Trophoblast cell (in vitro differentiated cells and primary cell): ENCODE measurements around the gene RSRP1.
"Not testable (repeated sequence)": the region's sequence is repeated elsewhere in the genome, so short reads cannot be mapped to it uniquely, and the experiment has no call there.

ENCODE experiments used
- DNase-seq, 2 donors: peaks; one replicate each; pipeline ENCODE4 v3.0.0-alpha.2; 2016
- H2AFZ ChIP-seq: 2 replicates; pipeline ENCODE4 v1.6.1; 2013; ENCODE audit warnings: low read length, moderate library complexity, mild to moderate bottlenecking; ENCODE audit not compliant: insufficient read depth, poor library complexity
- H2AK5ac ChIP-seq: 2 replicates; pipeline ENCODE4 v1.6.1; 2013; ENCODE audit warnings: mild to moderate bottlenecking, low read length
- H2BK120ac ChIP-seq: 2 replicates; pipeline ENCODE4 v1.6.1; 2013; ENCODE audit warnings: low read length, mild to moderate bottlenecking, moderate library complexity; ENCODE audit not compliant: insufficient read depth, poor library complexity
- H2BK12ac ChIP-seq: 2 replicates; pipeline ENCODE4 v1.6.1; 2013; ENCODE audit warnings: mild to moderate bottlenecking, low read length, moderate library complexity
- H2BK5ac ChIP-seq: 2 replicates; pipeline ENCODE4 v1.6.1; 2013; ENCODE audit warnings: low read length, low read depth, moderate library complexity, mild to moderate bottlenecking; ENCODE audit not compliant: poor library complexity
- H3K14ac ChIP-seq: 2 replicates; pipeline ENCODE4 v1.6.1; 2013; ENCODE audit warnings: mild to moderate bottlenecking, low read length
- H3K18ac ChIP-seq: 2 replicates; pipeline ENCODE4 v1.6.1; 2013; ENCODE audit warnings: mild to moderate bottlenecking, low read length
- H3K23ac ChIP-seq: 2 replicates; pipeline ENCODE4 v1.6.1; 2013; ENCODE audit warnings: low read length
- H3K27ac ChIP-seq: 2 replicates; pipeline ENCODE4 v1.5.1; 2013; ENCODE audit warnings: low read depth, mild to moderate bottlenecking, inconsistent platforms, low read length, moderate library complexity
- H3K27me3 ChIP-seq: 2 replicates; pipeline ENCODE4 v1.6.1; 2013; ENCODE audit warnings: inconsistent platforms, mild to moderate bottlenecking, low read length, moderate library complexity; ENCODE audit not compliant: insufficient read depth
- H3K36me3 ChIP-seq, 2 experiments: 1 replicate in 1 of 2; 2 replicates in 1 of 2; pipeline ENCODE4 v1.6.1; 2013; ENCODE audit warnings: low read length in 2 of 2, mild to moderate bottlenecking in 2 of 2, moderate library complexity in 1 of 2; ENCODE audit not compliant: insufficient read depth in 2 of 2, control insufficient read depth in 1 of 2
- H3K4ac ChIP-seq: 2 replicates; pipeline ENCODE4 v1.6.1; 2013; ENCODE audit warnings: low read depth, mild to moderate bottlenecking, low read length, moderate library complexity
- H3K4me1 ChIP-seq, 2 experiments: 1 replicate in 1 of 2; 2 replicates in 1 of 2; pipeline ENCODE4 v1.6.1; 2013; ENCODE audit warnings: low read length in 2 of 2, mild to moderate bottlenecking in 2 of 2, moderate library complexity in 1 of 2; ENCODE audit not compliant: insufficient read depth in 2 of 2, control insufficient read depth in 1 of 2
- H3K4me2 ChIP-seq: 2 replicates; pipeline ENCODE4 v1.6.1; 2013; ENCODE audit warnings: inconsistent platforms, mild to moderate bottlenecking, low read length, moderate library complexity
- H3K4me3 ChIP-seq: 2 replicates; pipeline ENCODE4 v1.5.1; 2013; ENCODE audit warnings: mild to moderate bottlenecking, low read depth, low read length, inconsistent platforms
- H3K79me1 ChIP-seq: one replicate; pipeline ENCODE4 v1.6.1; 2013; ENCODE audit warnings: low read length
- H3K79me2 ChIP-seq: 2 replicates; pipeline ENCODE4 v1.6.1; 2013; ENCODE audit warnings: low read length, mild to moderate bottlenecking; ENCODE audit not compliant: control insufficient read depth, insufficient read depth, poor library complexity
- H3K9ac ChIP-seq: 2 replicates; pipeline ENCODE4 v1.6.1; 2013; ENCODE audit warnings: mild to moderate bottlenecking, low read length
- H3K9me3 ChIP-seq: 2 replicates; pipeline ENCODE4 v1.6.1; 2013; ENCODE audit warnings: low read depth, mild to moderate bottlenecking, control low read depth, inconsistent platforms, low read length; ENCODE audit not compliant: insufficient read depth
- H4K12ac ChIP-seq: 2 replicates; pipeline ENCODE4 v1.6.1; 2013; ENCODE audit warnings: low read depth, mild to moderate bottlenecking, low read length, moderate library complexity
- H4K8ac ChIP-seq: 2 replicates; pipeline ENCODE4 v1.6.1; 2013; ENCODE audit warnings: low read depth, mild to moderate bottlenecking, low read length, moderate library complexity
- H4K91ac ChIP-seq: one replicate; pipeline ENCODE4 v1.6.1; 2013; ENCODE audit warnings: low read depth, mild to moderate bottlenecking, low read length, moderate library complexity
- WGBS: extraction: QIAGEN DNeasy Blood & Tissue Kit; methylation state at CpG from one replicate; pipeline ENCODE4 v1.1.7; 2013; ENCODE audit warnings: missing lambda C conversion rate; ENCODE audit not compliant: insufficient read length, insufficient coverage; ENCODE audit errors: extremely low coverage; 5-methylcytosine and 5-hydroxymethylcytosine counted together

The RSRP1 gene

GRCh38 chr1:25239681-25240541, 7.3 kb downstream of the RSRP1 start:
- Histone ChIP-seq H3K79me1 (peaks cover 5% of the 10 kb centered on the region), H3K23ac (no peak overlapping the region), H2AFZ (peak overlapping the region; percentile 9), H3K36me3 (peaks cover 12 to 20% of the 10 kb centered on the region in 2 experiments), H3K4ac (no peak overlapping the region), H3K4me1 (peaks cover 6% of the 10 kb centered on the region in 2 experiments), H2BK12ac (no peak overlapping the region), H3K9me3 (no peaks in the 10 kb centered on the region), H3K4me3 (peak overlapping the region; percentile 79), H3K27ac (peak overlapping the region; percentile 67), H2BK120ac (no peak overlapping the region), H3K79me2 (no peaks in the 10 kb centered on the region), H3K14ac (peak overlapping the region; percentile 59), H2AK5ac (no peak overlapping the region), H2BK5ac (peak overlapping the region; percentile 0), H3K9ac (peak overlapping the region; percentile 54), H4K8ac (peak overlapping the region; percentile 49), H3K18ac (peak overlapping the region; percentile 6), H4K91ac (peak overlapping the region; percentile 58), H3K4me2 (peak overlapping the region; percentile 76), H3K27me3 (no peaks in the 10 kb centered on the region), H4K12ac (peak overlapping the region; percentile 57)
- no CpG with 5 or more reads among the region's 41 CpGs for WGBS
- peak; percentile 96 to 97 for DNase-seq

- Histone ChIP-seq H3K18ac (no peak overlapping the region), H3K14ac (no peak overlapping the region), H3K9me3 (no peaks in the 10 kb centered on the region), H3K27ac (no peak overlapping the region), H3K36me3 (peaks cover 11 to 13% of the 10 kb centered on the region in 2 experiments), H4K8ac (no peak overlapping the region), H2BK12ac (no peak overlapping the region), H3K79me2 (no peaks in the 10 kb centered on the region), H3K23ac (no peak overlapping the region), H3K4ac (no peak overlapping the region), H3K27me3 (no peaks in the 10 kb centered on the region), H2AK5ac (no peak overlapping the region), H4K12ac (no peak overlapping the region), H2BK5ac (no peak overlapping the region), H3K4me3 (no peak overlapping the region), H3K4me1 (peaks cover 9 to 11% of the 10 kb centered on the region in 2 experiments), H3K9ac (no peak overlapping the region), H3K4me2 (no peak overlapping the region), H2BK120ac (no peak overlapping the region), H2AFZ (no peak overlapping the region), H4K91ac (no peak overlapping the region), H3K79me1 (peaks cover 5% of the 10 kb centered on the region)
- DNase-seq, result no peak
- whole genome bisulfite sequencing, result no CpG with 5 or more reads among the region's 11 CpGs
Observed at GRCh38 chr1:25238046-25238445, 9.2 kb downstream of the RSRP1 start.

GRCh38 chr1:25236261-25236660, 11.0 kb downstream of the RSRP1 start:
- not testable (repeated sequence) for H3K23ac ChIP-seq, H3K4ac ChIP-seq, H3K9ac ChIP-seq, H4K91ac ChIP-seq, H2BK12ac ChIP-seq, H2AK5ac ChIP-seq, H3K36me3 ChIP-seq, H3K18ac ChIP-seq, H3K79me2 ChIP-seq, DNase-seq, H3K27ac ChIP-seq, H3K14ac ChIP-seq, H2BK120ac ChIP-seq, H3K4me3 ChIP-seq, H4K8ac ChIP-seq, H4K12ac ChIP-seq, H3K27me3 ChIP-seq, H2BK5ac ChIP-seq, H3K9me3 ChIP-seq, H2AFZ ChIP-seq, H3K4me2 ChIP-seq
- WGBS, result no CpG with 5 or more reads among the region's 7 CpGs
- peaks cover 14% of the 10 kb centered on the region for H3K79me1 ChIP-seq
- peaks cover 9 to 11% of the 10 kb centered on the region in 2 experiments for H3K4me1 ChIP-seq

GRCh38 chr1:25235411-25235810, 11.8 kb downstream of the RSRP1 start:
- H3K4me1 ChIP-seq, DNase-seq: not testable (repeated sequence)
- H3K79me1 ChIP-seq, result peaks cover 14% of the 10 kb centered on the region

More at GRCh38 chr1:25235411-25235810, 11.8 kb downstream of the RSRP1 start:
- not testable (repeated sequence) for H3K18ac ChIP-seq, H3K23ac ChIP-seq, H2BK120ac ChIP-seq, H3K9ac ChIP-seq, H2AFZ ChIP-seq, H4K12ac ChIP-seq, H3K27ac ChIP-seq, H3K4me3 ChIP-seq, H4K8ac ChIP-seq, H3K4me2 ChIP-seq, H2BK12ac ChIP-seq, H2AK5ac ChIP-seq, H3K14ac ChIP-seq, H3K79me2 ChIP-seq, H4K91ac ChIP-seq, H3K4ac ChIP-seq, H3K27me3 ChIP-seq, H2BK5ac ChIP-seq, H3K9me3 ChIP-seq, H3K36me3 ChIP-seq
- no CpG with 5 or more reads among the region's 10 CpGs for WGBS
